Ovary (tissue), 3 donors: ENCODE data around the gene GRB2.

Source experiments
- CTCF ChIP-seq, 3 donors: fragments of 450-650 bp in 2 of 3; fragments of 200-600 bp in 1 of 3; IDR thresholded peaks; one replicate each; pipeline versions ENCODE4 v1.5.1 to v1.8.0; 2016 to 2022; ENCODE audit warnings: antibody characterized with exemption in 3 of 3, mild to moderate bottlenecking in 1 of 3
- EP300 ChIP-seq: sonication (generic); formaldehyde crosslinking; IDR thresholded peaks from one replicate; pipeline ENCODE4 v1.6.1; 2017; ENCODE audit warnings: antibody characterized with exemption
- POLR2A ChIP-seq: fragments of 450-650 bp; IDR thresholded peaks from one replicate; pipeline ENCODE4 v1.6.1; 2017; ENCODE audit warnings: antibody characterized with exemption, mild to moderate bottlenecking, moderate library complexity
- donor health status: DM: no; HTN: no; CAD: no.

- TF ChIP-seq POLR2A = no peak
- TF ChIP-seq CTCF (IDR thresholded peaks at IDR 0.05) = no peak
- TF ChIP-seq EP300 = no peak
These were observed 53.4 kb downstream of the GRB2 start for GRCh38 chr17:75352079-75352569.
